Liver (tissue), 5 donors: ENCODE results near the gene PLA2G10. TPM values are rescaled to one million over a fixed set of nuclear protein-coding genes. Genes with fewer than 3 reads are reported as not detected.

Source experiments
- polyA plus RNA-seq, 2 donors: library from polyadenylated mRNA; stranded (reverse) in 1 of 2; unstranded in 1 of 2; fragments of 200-250 nt in 1 of 2; fragments of >200 nt in 1 of 2; fragmentation: Nextera tagmentation in 1 of 2; extraction: Ambion mirVana in 1 of 2; gene quantifications; one replicate each; pipeline versions ENCODE4 v1.2.1 to v1.2.3, GENCODE V29; 2013 to 2015
- small RNA-seq: library from RNA; depleted of rRNA; stranded (forward); fragments of <200 nt; gene quantifications from one replicate; pipeline ENCODE3, GENCODE V24; 2014
- total RNA-seq, 2 donors: library from RNA; depleted of rRNA; stranded (reverse); fragments of >200 nt; gene quantifications; one replicate each; pipeline ENCODE4 v1.2.3, GENCODE V29; 2014
- donor health status: healthy.
- donor health status: healthy.
- donor health status: healthy.

PLA2G10 gene
- total and polyA plus RNA-seq, 4 donors, result not detected

Small RNA genes within 50 kb of the gene (small RNA-seq; reads per million reads assigned to genes)
- not detected for gene RNU7-125P

Other genes with a start within 250 kb of the PLA2G10 start
- gene PARN, start 64.0 kb downstream of the PLA2G10 start, total RNA-seq, result 10 to 100 TPM in 1 of 2 donors, 1 to 10 TPM in 1; 9.4 to 19.7 TPM
- 1 to 10 TPM; 7.9 to 10.0 TPM for gene PARN, start 64.0 kb downstream of the PLA2G10 start, polyA plus RNA-seq
- 10 to 100 TPM; 24.1 to 24.7 TPM for gene BFAR, start 61.4 kb downstream of the PLA2G10 start, total RNA-seq
- gene BFAR, start 61.4 kb downstream of the PLA2G10 start, polyA plus RNA-seq, result 10 to 100 TPM; 13.3 to 16.5 TPM
- under 1 TPM; 0.23 to 0.75 TPM for gene NPIPA3, start 9.1 kb upstream of the PLA2G10 start, total RNA-seq
- gene NPIPA3, start 9.1 kb upstream of the PLA2G10 start, polyA plus RNA-seq, result under 1 TPM in 1 of 2 donors, not detected in 1; 0.22 TPM
- gene NPIPA2, start 48.2 kb upstream of the PLA2G10 start, total RNA-seq, result under 1 TPM; 0.23 to 0.75 TPM
- gene NPIPA2, start 48.2 kb upstream of the PLA2G10 start, polyA plus RNA-seq, result under 1 TPM; 0.10 to 0.17 TPM
- 10 to 100 TPM; 29.8 to 46.9 TPM for gene NOMO1, start 139.4 kb upstream of the PLA2G10 start, total RNA-seq
- gene NOMO1, start 139.4 kb upstream of the PLA2G10 start, polyA plus RNA-seq, result 10 to 100 TPM; 19.8 to 33.5 TPM
- 10 to 100 TPM; 19.8 to 43.4 TPM for gene NPIPA1, start 243.1 kb upstream of the PLA2G10 start, total RNA-seq
- gene NPIPA1, start 243.1 kb upstream of the PLA2G10 start, polyA plus RNA-seq, result 10 to 100 TPM; 10.3 to 17.6 TPM